ENCODE measurements around the gene STXBP4. TPM values are rescaled to one million over a fixed set of nuclear protein-coding genes. Genes with fewer than 3 reads are reported as not detected.

Gene STXBP4
- total RNA-seq, 2 donors from 2014 or later = 12.7 to 31.4 TPM

- no peak for TF ChIP-seq CTCF (IDR thresholded peaks at IDR 0.05)
- no peaks in the 10 kb centered on the region for H3K4me1 ChIP-seq (ENCODE audit: control insufficient read depth in 1 of 2, low read depth in 2 of 2)
- no peaks in the 10 kb centered on the region for H3K9me3 ChIP-seq
- no peak for DNase-seq (ENCODE audit: low spot score)
- H3K27me3 ChIP-seq (replicated peaks; ENCODE audit: insufficient read depth) = no peaks in the 10 kb centered on the region
- no peak overlapping the region for H3K4me3 ChIP-seq
- ATAC-seq (ENCODE audit: insufficient number of reproducible peaks, low FRiP score, low read depth) = no peak
- H3K36me3 ChIP-seq = peaks cover 17% of the 10 kb centered on the region
- no peak overlapping the region for H3K27ac ChIP-seq
These were observed 27.3 kb upstream of the STXBP4 start for GRCh38 chr17:54941285-54941684.

GRCh38 chr17:54944796-54945195 lies 23.8 kb upstream of the STXBP4 start:
- Histone ChIP-seq H3K4me1 (ENCODE audit: control insufficient read depth in 1 of 2, low read depth in 2 of 2) (no peaks in the 10 kb centered on the region), H3K9me3 (no peaks in the 10 kb centered on the region)
- ATAC-seq (ENCODE audit: insufficient number of reproducible peaks, low FRiP score, low read depth) = no peak

GRCh38 chr17:54945231-54945630 lies 23.3 kb upstream of the STXBP4 start:
- no peak overlapping the region for H3K27ac ChIP-seq
- no peak for DNase-seq (ENCODE audit: low spot score)
- H3K27me3 ChIP-seq (replicated peaks; ENCODE audit: insufficient read depth) = no peaks in the 10 kb centered on the region
- ATAC-seq (ENCODE audit: insufficient number of reproducible peaks, low FRiP score, low read depth) = no peak
- H3K4me3 ChIP-seq = no peak overlapping the region
- no peaks in the 10 kb centered on the region for H3K36me3 ChIP-seq
- no peaks in the 10 kb centered on the region for H3K9me3 ChIP-seq
- TF ChIP-seq CTCF (IDR thresholded peaks at IDR 0.05) = no peak
- H3K4me1 ChIP-seq (ENCODE audit: control insufficient read depth in 1 of 2, low read depth in 2 of 2) = no peaks in the 10 kb centered on the region

More at GRCh38 chr17:54944796-54945195, 23.8 kb upstream of the STXBP4 start:
- DNase-seq (ENCODE audit: low spot score) = no peak
- no peak for TF ChIP-seq CTCF (IDR thresholded peaks at IDR 0.05)
- Histone ChIP-seq H3K27ac (no peak overlapping the region), H3K36me3 (peaks cover under 1% of the 10 kb centered on the region), H3K4me3 (no peak overlapping the region), H3K27me3 (replicated peaks; ENCODE audit: insufficient read depth) (no peaks in the 10 kb centered on the region)

- TF ChIP-seq CTCF (IDR thresholded peaks at IDR 0.05) = no peak
- Histone ChIP-seq H3K4me1 (ENCODE audit: control insufficient read depth in 1 of 2, low read depth in 2 of 2) (no peaks in the 10 kb centered on the region), H3K27me3 (replicated peaks; ENCODE audit: insufficient read depth) (no peaks in the 10 kb centered on the region), H3K9me3 (no peaks in the 10 kb centered on the region), H3K4me3 (no peak overlapping the region), H3K27ac (no peak overlapping the region), H3K36me3 (no peaks in the 10 kb centered on the region)
- DNase-seq (ENCODE audit: low spot score) (no peak), ATAC-seq (ENCODE audit: insufficient number of reproducible peaks, low FRiP score, low read depth) (no peak)
These were observed 22.9 kb upstream of the STXBP4 start for GRCh38 chr17:54945671-54946070.

- TF ChIP-seq CTCF (IDR thresholded peaks at IDR 0.05) = no peak
- Histone ChIP-seq H3K4me1 (ENCODE audit: control insufficient read depth in 1 of 2, low read depth in 2 of 2) (no peaks in the 10 kb centered on the region), H3K36me3 (peaks cover 3% of the 10 kb centered on the region), H3K9me3 (no peaks in the 10 kb centered on the region), H3K27me3 (replicated peaks; ENCODE audit: insufficient read depth) (no peaks in the 10 kb centered on the region), H3K27ac (no peak overlapping the region), H3K4me3 (no peak overlapping the region)
- ATAC-seq (ENCODE audit: insufficient number of reproducible peaks, low FRiP score, low read depth) = no peak
- DNase-seq (ENCODE audit: low spot score) = no peak
These were observed 21.2 kb upstream of the STXBP4 start for GRCh38 chr17:54947396-54947795.
